ENCODE results near the gene PAK5.

DNA sequence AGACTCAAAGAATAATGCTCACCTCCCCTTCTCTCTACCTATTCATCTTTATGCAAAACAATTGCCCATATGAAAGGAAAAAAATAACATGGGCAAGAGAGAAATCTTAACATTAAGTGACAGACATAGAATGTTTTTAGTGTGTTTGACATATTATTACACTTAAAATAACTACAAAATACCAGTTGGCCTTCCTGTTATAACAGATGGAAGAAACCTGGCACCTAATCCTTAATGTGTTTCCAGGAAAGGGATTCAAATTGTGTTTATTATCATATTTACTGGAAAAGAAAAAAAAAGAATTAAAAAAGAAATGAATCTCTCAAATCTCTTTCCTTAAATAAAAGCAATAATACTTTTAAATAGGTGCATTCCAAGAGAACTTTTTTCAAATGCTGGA is 165.9 kb downstream of the PAK5 start:
- TF ChIP-seq ZC3H11A (IDR thresholded peaks at IDR 0.05) (no peak), MYC (IDR thresholded peaks at IDR 0.05; ENCODE audit: borderline replicate concordance, low read length) (no peak), CEBPB (IDR thresholded peaks at IDR 0.05) (no peak), NPAS2 (CRISPR knock-in tag; IDR thresholded peaks at IDR 0.05; ENCODE audit: borderline replicate concordance) (no peak), NFE2L2 (conservative IDR thresholded peaks at IDR 0.05; ENCODE audit: low read length) (no peak), RFX5 (IDR thresholded peaks at IDR 0.05) (no peak), FOSL2 (IDR thresholded peaks at IDR 0.05) (no peak), FOSL2 (CRISPR knock-in tag; IDR thresholded peaks at IDR 0.05) (no peak), RAD21 (conservative IDR thresholded peaks at IDR 0.05 in 1 of 2, IDR thresholded peaks at IDR 0.05 in 1 of 2) (no peak), JUN (IDR thresholded peaks at IDR 0.05) (no peak), POLR2A (IDR thresholded peaks at IDR 0.05; ENCODE audit: low read length) (no peak)
- TF ChIP-seq, protein P1, sequence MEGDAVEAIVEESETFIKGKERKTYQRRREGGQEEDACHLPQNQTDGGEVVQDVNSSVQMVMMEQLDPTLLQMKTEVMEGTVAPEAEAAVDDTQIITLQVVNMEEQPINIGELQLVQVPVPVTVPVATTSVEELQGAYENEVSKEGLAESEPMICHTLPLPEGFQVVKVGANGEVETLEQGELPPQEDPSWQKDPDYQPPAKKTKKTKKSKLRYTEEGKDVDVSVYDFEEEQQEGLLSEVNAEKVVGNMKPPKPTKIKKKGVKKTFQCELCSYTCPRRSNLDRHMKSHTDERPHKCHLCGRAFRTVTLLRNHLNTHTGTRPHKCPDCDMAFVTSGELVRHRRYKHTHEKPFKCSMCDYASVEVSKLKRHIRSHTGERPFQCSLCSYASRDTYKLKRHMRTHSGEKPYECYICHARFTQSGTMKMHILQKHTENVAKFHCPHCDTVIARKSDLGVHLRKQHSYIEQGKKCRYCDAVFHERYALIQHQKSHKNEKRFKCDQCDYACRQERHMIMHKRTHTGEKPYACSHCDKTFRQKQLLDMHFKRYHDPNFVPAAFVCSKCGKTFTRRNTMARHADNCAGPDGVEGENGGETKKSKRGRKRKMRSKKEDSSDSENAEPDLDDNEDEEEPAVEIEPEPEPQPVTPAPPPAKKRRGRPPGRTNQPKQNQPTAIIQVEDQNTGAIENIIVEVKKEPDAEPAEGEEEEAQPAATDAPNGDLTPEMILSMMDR (IDR thresholded peaks at IDR 0.05), result no peak
- TF ChIP-seq, protein P2, sequence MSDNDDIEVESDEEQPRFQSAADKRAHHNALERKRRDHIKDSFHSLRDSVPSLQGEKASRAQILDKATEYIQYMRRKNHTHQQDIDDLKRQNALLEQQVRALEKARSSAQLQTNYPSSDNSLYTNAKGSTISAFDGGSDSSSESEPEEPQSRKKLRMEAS (IDR thresholded peaks at IDR 0.05), result no peak
- TF ChIP-seq, protein P3, sequence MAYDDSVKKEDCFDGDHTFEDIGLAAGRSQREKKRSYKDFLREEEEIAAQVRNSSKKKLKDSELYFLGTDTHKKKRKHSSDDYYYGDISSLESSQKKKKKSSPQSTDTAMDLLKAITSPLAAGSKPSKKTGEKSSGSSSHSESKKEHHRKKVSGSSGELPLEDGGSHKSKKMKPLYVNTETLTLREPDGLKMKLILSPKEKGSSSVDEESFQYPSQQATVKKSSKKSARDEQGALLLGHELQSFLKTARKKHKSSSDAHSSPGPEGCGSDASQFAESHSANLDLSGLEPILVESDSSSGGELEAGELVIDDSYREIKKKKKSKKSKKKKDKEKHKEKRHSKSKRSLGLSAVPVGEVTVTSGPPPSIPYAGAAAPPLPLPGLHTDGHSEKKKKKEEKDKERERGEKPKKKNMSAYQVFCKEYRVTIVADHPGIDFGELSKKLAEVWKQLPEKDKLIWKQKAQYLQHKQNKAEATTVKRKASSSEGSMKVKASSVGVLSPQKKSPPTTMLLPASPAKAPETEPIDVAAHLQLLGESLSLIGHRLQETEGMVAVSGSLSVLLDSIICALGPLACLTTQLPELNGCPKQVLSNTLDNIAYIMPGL (CRISPR knock-in tag; IDR thresholded peaks at IDR 0.05; ENCODE audit: borderline replicate concordance), result no peak
- TF ChIP-seq, protein P4, sequence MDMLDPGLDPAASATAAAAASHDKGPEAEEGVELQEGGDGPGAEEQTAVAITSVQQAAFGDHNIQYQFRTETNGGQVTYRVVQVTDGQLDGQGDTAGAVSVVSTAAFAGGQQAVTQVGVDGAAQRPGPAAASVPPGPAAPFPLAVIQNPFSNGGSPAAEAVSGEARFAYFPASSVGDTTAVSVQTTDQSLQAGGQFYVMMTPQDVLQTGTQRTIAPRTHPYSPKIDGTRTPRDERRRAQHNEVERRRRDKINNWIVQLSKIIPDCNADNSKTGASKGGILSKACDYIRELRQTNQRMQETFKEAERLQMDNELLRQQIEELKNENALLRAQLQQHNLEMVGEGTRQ (IDR thresholded peaks at IDR 0.05), result no peak
